ENCODE data around the gene MEFV. TPM values are rescaled to one million over a fixed set of nuclear protein-coding genes. Genes with fewer than 3 reads are reported as not detected.

MEFV gene
- total and polyA plus RNA-seq, 5 donors from 2014 or later, result not detected

DNA sequence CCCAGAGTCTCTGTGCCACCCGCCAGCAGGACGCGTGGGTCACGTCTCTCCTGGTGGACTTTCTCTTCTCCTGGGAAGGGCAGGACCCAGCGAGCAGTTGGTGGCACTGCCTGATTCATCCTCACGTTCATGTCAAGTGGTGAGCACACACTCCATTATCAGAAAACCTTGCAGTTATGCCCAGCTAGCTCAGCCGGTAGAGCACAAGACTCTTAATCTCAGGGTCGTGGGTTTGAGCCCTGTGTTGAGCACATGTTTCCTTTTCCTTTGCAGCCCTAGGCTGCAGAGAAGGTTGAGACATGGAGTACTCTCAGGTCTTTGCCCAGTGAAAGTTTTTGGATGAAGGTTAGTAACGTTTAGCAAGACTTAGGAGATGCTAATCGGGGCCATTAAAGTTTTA lies 60.5 kb downstream of the MEFV start:
- Mint-ChIP-seq H3K4me1 (peaks cover 2 to 29% (median 5%) of the 10 kb centered on the region in 4 donors), H3K27me3 (peaks cover 65% of the 10 kb centered on the region)

GRCh38 chr16:3194792-3195191 lies 61.6 kb downstream of the MEFV start:
- no peak for DNase-seq
- Histone ChIP-seq H3K36me3 (ENCODE audit: control insufficient read depth, insufficient read depth, low read length) (no peaks in the 10 kb centered on the region), H3K4me1 (ENCODE audit: control insufficient read depth, insufficient read depth, low read length, poor library complexity, severe bottlenecking) (peaks cover 19% of the 10 kb centered on the region), H3K4me3 (ENCODE audit: low read depth, low read length) (no peak overlapping the region), H3K27ac (ENCODE audit: insufficient read depth, low read length, poor library complexity, severe bottlenecking) (no peak overlapping the region), H3K9me3 (ENCODE audit: control insufficient read depth in 2 of 2, low read length in 2 of 2) (no peaks in the 10 kb centered on the region), H3K27me3 (ENCODE audit: control insufficient read depth, insufficient read depth, low read length) (peaks cover 24% of the 10 kb centered on the region)
- peaks cover 4% of the 10 kb centered on the region for H3K36me3 Mint-ChIP-seq
- H3K27ac Mint-ChIP-seq, result no peak overlapping the region
- peaks cover 9 to 30% (median 13%) of the 10 kb centered on the region in 4 donors for H3K4me1 Mint-ChIP-seq
- peaks cover 0 to 15% (median 0%) of the 10 kb centered on the region in 7 donors for H3K9me3 Mint-ChIP-seq
- H3K27me3 Mint-ChIP-seq, result peaks cover 66% of the 10 kb centered on the region
- no peak overlapping the region for H3K4me3 Mint-ChIP-seq
- ATAC-seq (ENCODE audit: low read depth in 2 of 2), result no peak

More for the DNA sequence above, 60.5 kb downstream of the MEFV start:
- no peaks in the 10 kb centered on the region for H3K36me3 ChIP-seq (ENCODE audit: control insufficient read depth, insufficient read depth, low read length)
- H3K27ac ChIP-seq (ENCODE audit: insufficient read depth, low read length, poor library complexity, severe bottlenecking), result no peak overlapping the region
- no peak for DNase-seq
- Mint-ChIP-seq H3K9me3 (peaks cover 0 to 10% (median 0%) of the 10 kb centered on the region in 7 donors), H3K27ac (no peak overlapping the region), H3K36me3 (peaks cover 4% of the 10 kb centered on the region), H3K4me3 (no peak overlapping the region)
- H3K4me1 ChIP-seq (ENCODE audit: control insufficient read depth, insufficient read depth, low read length, poor library complexity, severe bottlenecking), result peaks cover 9% of the 10 kb centered on the region
- ATAC-seq (ENCODE audit: low read depth in 2 of 2), result no peak
- no peak overlapping the region for H3K4me3 ChIP-seq (ENCODE audit: low read depth, low read length)
- no peaks in the 10 kb centered on the region for H3K9me3 ChIP-seq (ENCODE audit: control insufficient read depth in 2 of 2, low read length in 2 of 2)
- H3K27me3 ChIP-seq (ENCODE audit: control insufficient read depth, insufficient read depth, low read length), result peaks cover 16% of the 10 kb centered on the region

GRCh38 chr16:3193221-3194212 lies 62.9 kb downstream of the MEFV start:
- H3K4me3 Mint-ChIP-seq, result peak overlapping the region in 1 of 4 donors; percentile 10
- peaks cover 13 to 42% (median 22%) of the 10 kb centered on the region in 4 donors for H3K4me1 Mint-ChIP-seq
- peaks cover 77% of the 10 kb centered on the region for H3K27me3 Mint-ChIP-seq
- peaks cover 28% of the 10 kb centered on the region for H3K27me3 ChIP-seq (ENCODE audit: control insufficient read depth, insufficient read depth, low read length)
- H3K36me3 ChIP-seq (ENCODE audit: control insufficient read depth, insufficient read depth, low read length), result no peaks in the 10 kb centered on the region
- peak overlapping the region in 1 of 3 donors; percentile 8 for H3K27ac Mint-ChIP-seq
- H3K36me3 Mint-ChIP-seq, result peaks cover 4% of the 10 kb centered on the region
- peaks cover 0 to 16% (median 0%) of the 10 kb centered on the region in 7 donors for H3K9me3 Mint-ChIP-seq
- no peak overlapping the region for H3K27ac ChIP-seq (ENCODE audit: insufficient read depth, low read length, poor library complexity, severe bottlenecking)
- no peaks in the 10 kb centered on the region for H3K9me3 ChIP-seq (ENCODE audit: control insufficient read depth in 2 of 2, low read length in 2 of 2)
- DNase-seq, result no peak
- no peak for ATAC-seq (ENCODE audit: low read depth in 2 of 2)
- H3K4me3 ChIP-seq (ENCODE audit: low read depth, low read length), result no peak overlapping the region
- peaks cover 31% of the 10 kb centered on the region for H3K4me1 ChIP-seq (ENCODE audit: control insufficient read depth, insufficient read depth, low read length, poor library complexity, severe bottlenecking)

- DNase-seq (no peak), ATAC-seq (ENCODE audit: low read depth in 2 of 2) (no peak)
- H3K9me3 Mint-ChIP-seq, result peaks cover 0 to 16% (median 0%) of the 10 kb centered on the region in 7 donors
- Histone ChIP-seq H3K9me3 (ENCODE audit: control insufficient read depth in 2 of 2, low read length in 2 of 2) (no peaks in the 10 kb centered on the region), H3K36me3 (ENCODE audit: control insufficient read depth, insufficient read depth, low read length) (no peaks in the 10 kb centered on the region), H3K4me1 (ENCODE audit: control insufficient read depth, insufficient read depth, low read length, poor library complexity, severe bottlenecking) (peaks cover 38% of the 10 kb centered on the region), H3K4me3 (ENCODE audit: low read depth, low read length) (no peak overlapping the region), H3K27me3 (ENCODE audit: control insufficient read depth, insufficient read depth, low read length) (peaks cover 25% of the 10 kb centered on the region), H3K27ac (ENCODE audit: insufficient read depth, low read length, poor library complexity, severe bottlenecking) (no peak overlapping the region)
- H3K4me1 Mint-ChIP-seq, result peaks cover 18 to 47% (median 29%) of the 10 kb centered on the region in 4 donors
- peak overlapping the region in 1 of 4 donors; percentile 83 for H3K4me3 Mint-ChIP-seq
- H3K27ac Mint-ChIP-seq, result no peak overlapping the region
- peaks cover 4% of the 10 kb centered on the region for H3K36me3 Mint-ChIP-seq
- H3K27me3 Mint-ChIP-seq, result peaks cover 87% of the 10 kb centered on the region
These were observed 63.9 kb downstream of the MEFV start for GRCh38 chr16:3192476-3193019.

Other genes with a start within 250 kb of the MEFV start
- not detected for gene CLDN9, start 243.7 kb downstream of the MEFV start, total RNA-seq
- not detected for gene CLDN9, start 243.7 kb downstream of the MEFV start, polyA plus RNA-seq
- gene CLDN6, start 238.4 kb downstream of the MEFV start, total RNA-seq, result not detected
- not detected for gene CLDN6, start 238.4 kb downstream of the MEFV start, polyA plus RNA-seq
- 0.94 TPM for gene TNFRSF12A, start 236.3 kb downstream of the MEFV start, total RNA-seq
- gene TNFRSF12A, start 236.3 kb downstream of the MEFV start, polyA plus RNA-seq, result 1 to 10 TPM in 1 of 4 donors, under 1 TPM in 2, not detected in 1; 0.69 to 1.2 (median 0.78) TPM
- gene HCFC1R1, start 232.7 kb downstream of the MEFV start, total RNA-seq, result 12.9 TPM
- 10 to 100 TPM; 18.0 to 20.7 (median 19.0) TPM for gene HCFC1R1, start 232.7 kb downstream of the MEFV start, polyA plus RNA-seq
- 16.2 TPM for gene THOC6, start 232.6 kb downstream of the MEFV start, total RNA-seq
- gene THOC6, start 232.6 kb downstream of the MEFV start, polyA plus RNA-seq, result 10 to 100 TPM; 37.1 to 49.2 (median 41.0) TPM
- not detected for gene BICDL2, start 219.7 kb downstream of the MEFV start, total RNA-seq
- gene BICDL2, start 219.7 kb downstream of the MEFV start, polyA plus RNA-seq, result not detected
- 1.6 TPM for gene MMP25, start 210.1 kb downstream of the MEFV start, total RNA-seq
- 1 to 10 TPM in 1 of 4 donors, under 1 TPM in 2, not detected in 1; 0.16 to 1.0 (median 0.29) TPM for gene MMP25, start 210.1 kb downstream of the MEFV start, polyA plus RNA-seq
- 1,611 TPM for gene IL32, start 191.0 kb downstream of the MEFV start, total RNA-seq
- 1,000 to 10,000 TPM; 3,219 to 6,021 (median 4,004) TPM for gene IL32, start 191.0 kb downstream of the MEFV start, polyA plus RNA-seq
- gene ZSCAN10, start 157.3 kb downstream of the MEFV start, total RNA-seq, result 0.81 TPM
- not detected for gene ZSCAN10, start 157.3 kb downstream of the MEFV start, polyA plus RNA-seq
- gene ZNF205, start 144.0 kb downstream of the MEFV start, total RNA-seq, result not detected
- gene ZNF205, start 144.0 kb downstream of the MEFV start, polyA plus RNA-seq, result not detected
- gene ZNF213, start 121.6 kb downstream of the MEFV start, total RNA-seq, result 3.8 TPM
- gene ZNF213, start 121.6 kb downstream of the MEFV start, polyA plus RNA-seq, result 1 to 10 TPM; 1.9 to 2.3 (median 2.1) TPM
- not detected for gene OR1F1, start 68.4 kb downstream of the MEFV start, total RNA-seq
- gene OR1F1, start 68.4 kb downstream of the MEFV start, polyA plus RNA-seq, result under 1 TPM in 3 of 4 donors, not detected in 1; 0.20 to 0.70 (median 0.61) TPM
- 12.8 TPM for gene ZNF200, start 21.5 kb downstream of the MEFV start, total RNA-seq
- 10 to 100 TPM; 15.3 to 24.5 (median 19.5) TPM for gene ZNF200, start 21.5 kb downstream of the MEFV start, polyA plus RNA-seq
- gene ZNF263, start 26.9 kb upstream of the MEFV start, total RNA-seq, result 28.3 TPM
- gene ZNF263, start 26.9 kb upstream of the MEFV start, polyA plus RNA-seq, result 10 to 100 TPM; 39.1 to 47.1 (median 42.8) TPM
- gene TIGD7, start 48.8 kb upstream of the MEFV start, total RNA-seq, result 3.1 TPM
- 1 to 10 TPM; 3.1 to 6.2 (median 4.8) TPM for gene TIGD7, start 48.8 kb upstream of the MEFV start, polyA plus RNA-seq
- 36.4 TPM for gene ZNF75A, start 48.9 kb upstream of the MEFV start, total RNA-seq
- 10 to 100 TPM; 15.7 to 25.9 (median 21.7) TPM for gene ZNF75A, start 48.9 kb upstream of the MEFV start, polyA plus RNA-seq
- gene OR2C1, start 99.3 kb upstream of the MEFV start, total RNA-seq, result not detected
- under 1 TPM; 0.20 to 0.44 (median 0.35) TPM for gene OR2C1, start 99.3 kb upstream of the MEFV start, polyA plus RNA-seq
- 13.2 TPM for gene ZSCAN32, start 144.4 kb upstream of the MEFV start, total RNA-seq
- gene ZSCAN32, start 144.4 kb upstream of the MEFV start, polyA plus RNA-seq, result 10 to 100 TPM in 3 of 4 donors, 1 to 10 TPM in 1; 7.1 to 16.7 (median 11.7) TPM
- 5.4 TPM for gene ZNF174, start 144.6 kb upstream of the MEFV start, total RNA-seq
- gene ZNF174, start 144.6 kb upstream of the MEFV start, polyA plus RNA-seq, result 10 to 100 TPM; 10.5 to 18.4 (median 16.1) TPM
- 4.7 TPM for gene ZNF597, start 186.9 kb upstream of the MEFV start, total RNA-seq
- gene ZNF597, start 186.9 kb upstream of the MEFV start, polyA plus RNA-seq, result 1 to 10 TPM; 1.5 to 2.3 (median 1.9) TPM
- gene NAA60, start 187.0 kb upstream of the MEFV start, total RNA-seq, result 48.9 TPM
- gene NAA60, start 187.0 kb upstream of the MEFV start, polyA plus RNA-seq, result 10 to 100 TPM; 38.8 to 50.0 (median 43.8) TPM
- gene C16orf90, start 238.9 kb upstream of the MEFV start, total RNA-seq, result not detected
- gene C16orf90, start 238.9 kb upstream of the MEFV start, polyA plus RNA-seq, result not detected
- gene CLUAP1, start 244.4 kb upstream of the MEFV start, total RNA-seq, result 11.3 TPM
- gene CLUAP1, start 244.4 kb upstream of the MEFV start, polyA plus RNA-seq, result 10 to 100 TPM; 20.6 to 35.1 (median 21.3) TPM